SIG-M5 treated with dmso at 0.1 percent for 504 hours (cell line): Measurements from ENCODE around the gene PTPN1.
"Not testable (repeated sequence)": the region's sequence is repeated elsewhere in the genome, so short reads cannot be mapped to it uniquely, and the experiment has no call there.

Source experiments
- DNase-seq: peaks from one replicate; lab custom pipeline; 2025; ENCODE audit not compliant: unreplicated experiment; lab: John Stamatoyannopoulos, UW

Gene PTPN1

DNA sequence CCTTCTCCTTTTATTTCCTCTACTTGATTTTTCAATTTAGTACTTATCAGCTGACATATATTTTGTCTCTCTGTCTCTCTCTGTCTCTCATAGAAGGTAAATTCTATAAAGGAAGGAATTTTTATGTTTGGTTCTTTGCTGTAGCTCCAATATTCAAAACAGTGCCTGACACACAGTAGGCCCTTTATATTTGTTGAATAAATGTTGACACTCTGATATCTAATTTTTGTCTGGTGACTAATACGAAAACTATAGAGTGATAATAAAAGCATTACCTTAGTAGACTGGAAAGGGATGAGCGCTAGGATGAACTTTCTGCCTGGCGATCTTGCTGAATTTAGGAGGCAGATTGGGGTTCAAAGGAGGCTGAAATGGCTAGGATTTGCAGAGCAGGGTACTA, 42.8 kb downstream of the PTPN1 start:
- DNase-seq = no peak

DNA sequence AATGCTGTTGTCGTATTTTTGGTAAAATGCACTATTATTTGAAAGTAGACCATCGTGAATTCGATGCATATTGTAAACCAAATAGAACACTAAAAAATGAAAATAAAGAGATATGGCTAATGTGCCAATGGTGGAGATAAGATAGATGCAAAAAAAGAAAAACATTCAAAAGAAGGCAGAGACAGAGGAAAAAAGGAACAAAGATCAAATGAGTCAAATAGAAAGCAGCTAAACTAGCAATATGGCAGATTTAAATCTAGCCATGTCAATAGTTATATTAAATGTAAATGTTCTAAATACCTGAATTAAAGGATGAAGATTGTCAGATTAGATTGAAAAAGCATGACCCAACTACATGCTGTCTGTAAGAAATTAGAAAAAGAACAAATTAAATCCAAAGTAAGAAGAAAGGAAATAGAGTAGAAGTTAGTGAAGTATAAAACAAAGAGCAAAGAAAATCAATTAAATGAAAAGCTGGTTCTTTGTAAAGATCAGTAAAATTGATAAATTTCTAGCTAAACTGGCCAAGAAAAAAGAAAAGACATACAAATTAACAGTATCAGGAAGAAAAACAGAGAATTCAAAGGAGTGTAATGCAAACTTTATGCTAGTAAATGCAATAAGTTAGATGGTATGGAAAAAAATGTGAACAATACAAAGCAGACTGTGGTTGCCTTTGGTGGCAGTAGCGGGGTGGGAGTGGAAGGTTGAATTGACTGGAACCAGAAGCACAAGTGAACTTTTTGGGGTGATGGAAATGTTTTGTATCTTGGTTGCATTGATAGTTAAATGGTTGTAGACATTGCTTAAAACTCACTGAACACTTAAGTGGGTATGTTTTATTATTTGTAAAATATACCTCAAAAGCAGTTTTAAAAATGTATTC, 44.8 kb downstream of the PTPN1 start:
- peak; percentile 23 for DNase-seq

DNA sequence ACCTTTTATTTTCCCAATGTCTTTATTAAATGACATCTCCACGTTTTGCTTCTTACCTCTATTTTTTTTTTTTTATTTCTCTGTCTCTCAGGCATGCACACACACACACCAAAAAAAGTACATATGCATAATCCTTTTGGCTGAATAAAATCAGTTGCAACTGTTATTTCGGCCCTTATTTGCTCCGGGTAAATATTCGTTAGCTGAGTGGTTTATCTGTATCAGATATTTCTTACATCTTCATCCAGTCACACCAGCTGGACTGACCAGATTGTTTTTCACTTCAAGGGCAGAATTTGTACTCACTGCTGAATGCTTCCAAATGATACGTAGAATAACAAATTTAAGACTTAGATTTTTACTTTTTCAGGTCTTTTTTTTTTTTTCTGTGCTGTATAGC, 45.5 kb downstream of the PTPN1 start:
- no peak for DNase-seq

DNA sequence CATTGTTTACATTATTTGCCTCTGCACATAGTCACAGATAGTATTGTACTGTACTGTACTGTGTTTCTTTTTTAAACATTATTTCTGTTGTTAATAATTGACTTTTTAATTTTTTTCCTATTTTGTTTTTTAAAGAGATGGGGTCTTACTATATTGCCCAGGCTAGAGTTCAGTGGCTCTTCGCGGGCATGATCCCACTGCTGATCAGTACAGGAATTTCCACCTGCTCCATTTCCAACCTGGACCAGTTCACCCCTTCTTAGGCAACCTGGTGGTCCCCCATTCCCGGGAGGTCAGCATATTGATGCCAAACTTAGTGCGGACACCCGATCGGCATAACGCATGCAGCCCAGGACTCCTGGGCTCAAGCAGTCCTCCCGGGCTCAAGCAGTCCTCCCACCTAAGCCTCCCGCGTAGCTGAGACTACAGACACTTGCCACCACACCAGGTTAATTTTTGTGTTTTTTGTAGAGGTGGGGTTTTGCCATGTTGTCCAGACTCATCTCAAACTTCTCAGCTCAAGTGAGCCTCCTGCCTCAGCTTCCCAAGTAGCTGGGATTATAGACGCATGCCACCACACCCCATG, 47.5 kb downstream of the PTPN1 start:
- no peak for DNase-seq

DNA sequence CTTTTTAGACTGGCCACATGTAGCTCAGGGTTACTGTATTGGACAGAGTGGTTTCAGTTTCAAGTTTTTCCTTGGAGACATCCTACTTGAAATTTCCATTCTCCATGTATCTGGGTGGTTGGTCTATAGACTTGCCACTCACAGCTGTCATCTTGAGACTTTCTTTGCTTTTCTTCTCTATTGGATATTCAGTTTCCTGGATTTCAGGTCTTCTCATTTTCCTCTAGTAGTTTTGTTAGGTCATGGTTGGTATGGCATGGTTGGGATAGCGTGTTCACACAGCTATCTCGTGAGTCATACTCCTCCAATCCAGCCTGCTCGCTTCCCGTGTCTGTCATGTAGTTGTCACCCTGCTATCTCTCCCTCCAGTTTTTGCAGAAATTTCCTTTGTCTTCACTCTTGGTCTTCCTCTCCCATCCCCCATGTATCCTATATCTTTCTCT, 48.3 kb downstream of the PTPN1 start:
- no peak for DNase-seq

DNA sequence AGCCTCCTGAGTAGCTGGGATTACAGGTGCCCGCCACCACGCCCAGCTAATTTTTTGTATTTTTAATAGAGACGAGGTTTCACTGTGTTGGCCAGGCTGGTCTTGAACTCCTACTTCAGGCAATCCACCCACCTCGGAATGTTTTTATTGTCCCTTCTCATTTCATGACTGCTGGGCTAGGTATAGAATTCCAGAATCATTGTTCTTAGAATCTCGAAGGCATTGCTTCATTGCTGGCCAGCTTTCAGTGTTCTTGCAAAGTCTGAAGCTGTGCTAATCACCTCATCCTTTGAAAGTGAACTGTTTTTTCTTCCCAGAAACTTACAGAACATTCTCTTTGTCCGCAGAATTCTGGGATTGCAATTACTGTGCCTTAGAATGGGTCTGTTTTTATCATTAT, 49.0 kb downstream of the PTPN1 start:
- DNase-seq = no peak

DNA sequence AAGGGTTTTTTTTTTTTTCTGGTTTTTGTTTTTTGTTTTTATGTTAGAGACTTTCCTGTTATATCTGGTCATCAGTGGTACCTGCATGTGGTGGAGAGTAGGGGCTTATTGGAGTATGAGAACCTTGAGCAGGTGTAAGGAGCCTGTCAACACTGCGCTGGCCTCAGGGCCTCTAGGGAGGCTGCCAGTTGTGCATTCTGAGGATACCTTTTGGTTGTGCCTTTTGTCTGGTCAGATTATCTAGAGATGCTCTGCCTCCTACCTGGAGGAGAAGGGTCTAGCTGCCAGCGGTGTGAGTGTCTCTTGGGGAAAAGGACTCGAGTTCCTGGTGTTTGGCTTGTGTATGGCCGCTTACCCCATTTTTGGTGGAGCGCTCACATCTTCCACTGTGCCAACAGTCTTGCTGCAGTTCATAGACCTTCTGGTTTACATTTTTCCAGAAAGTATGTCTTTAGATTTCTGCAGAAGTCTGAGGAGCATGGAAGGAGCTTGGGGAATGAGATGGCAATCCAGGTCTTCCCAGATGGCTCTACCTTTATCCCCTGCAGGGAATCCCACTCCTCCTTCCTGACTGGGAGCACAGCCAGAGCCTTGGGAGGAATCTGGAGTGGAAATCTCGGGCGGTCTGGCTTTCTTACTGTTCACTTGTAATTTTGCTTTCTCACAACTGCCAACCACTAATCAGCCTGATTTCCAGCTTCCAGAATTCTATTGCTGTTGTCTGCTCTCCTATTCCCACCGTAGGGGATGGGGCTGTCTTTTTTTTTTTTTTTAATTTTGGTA, 49.9 kb downstream of the PTPN1 start:
- no peak for DNase-seq

DNA sequence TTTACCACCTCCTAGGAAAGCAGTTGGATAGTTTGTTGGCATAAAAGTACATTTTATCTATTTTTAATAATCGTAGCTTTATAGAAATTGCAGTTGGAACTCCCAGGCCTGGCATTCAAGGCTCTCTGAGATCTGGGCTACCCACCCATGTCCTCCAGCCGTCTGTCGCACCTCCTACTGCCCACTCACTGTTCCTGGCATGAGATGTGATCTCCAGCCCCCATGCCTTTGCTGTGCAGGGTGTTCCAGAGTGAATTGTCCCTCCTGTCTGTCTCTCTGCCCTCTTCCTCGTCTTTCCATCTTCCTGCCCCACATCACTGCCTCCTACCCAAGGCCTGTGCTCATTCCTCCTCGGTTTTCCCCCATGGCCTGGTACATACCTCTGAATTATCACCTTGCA, 50.7 kb downstream of the PTPN1 start:
- DNase-seq = no peak

DNA sequence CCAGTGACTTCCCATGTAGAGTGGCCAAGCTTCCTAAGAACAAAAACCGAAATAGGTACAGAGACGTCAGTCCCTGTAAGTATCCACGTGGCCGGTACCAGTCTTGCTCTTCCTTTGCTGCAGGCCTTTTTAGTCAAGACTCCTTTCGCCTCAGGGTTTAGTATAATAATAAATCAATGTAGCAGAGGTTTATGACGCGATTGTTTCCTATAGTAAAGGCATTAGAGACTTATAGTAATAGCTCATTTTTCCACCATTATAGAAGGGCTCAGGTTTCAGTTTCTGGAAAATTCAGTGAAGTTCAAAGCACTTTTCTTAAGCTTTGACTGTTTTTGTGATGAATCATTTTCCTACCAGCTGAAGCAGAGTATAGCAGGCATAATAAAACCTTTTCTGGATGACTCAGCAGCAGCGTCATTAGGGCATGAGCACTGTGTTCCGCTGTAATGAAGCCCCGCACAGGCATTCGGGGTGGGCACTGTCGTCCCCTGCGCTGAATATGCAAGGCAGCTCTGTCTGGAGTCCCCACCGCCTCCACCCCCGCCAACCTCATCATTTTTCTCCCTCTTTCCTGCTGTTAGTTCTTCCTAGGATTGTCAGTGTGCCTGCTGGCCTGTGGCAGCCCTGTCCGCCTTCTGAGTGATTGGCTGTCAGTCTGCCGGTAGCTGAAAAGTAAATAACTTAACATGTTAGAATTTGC, 51.3 kb downstream of the PTPN1 start:
- no peak for DNase-seq

DNA sequence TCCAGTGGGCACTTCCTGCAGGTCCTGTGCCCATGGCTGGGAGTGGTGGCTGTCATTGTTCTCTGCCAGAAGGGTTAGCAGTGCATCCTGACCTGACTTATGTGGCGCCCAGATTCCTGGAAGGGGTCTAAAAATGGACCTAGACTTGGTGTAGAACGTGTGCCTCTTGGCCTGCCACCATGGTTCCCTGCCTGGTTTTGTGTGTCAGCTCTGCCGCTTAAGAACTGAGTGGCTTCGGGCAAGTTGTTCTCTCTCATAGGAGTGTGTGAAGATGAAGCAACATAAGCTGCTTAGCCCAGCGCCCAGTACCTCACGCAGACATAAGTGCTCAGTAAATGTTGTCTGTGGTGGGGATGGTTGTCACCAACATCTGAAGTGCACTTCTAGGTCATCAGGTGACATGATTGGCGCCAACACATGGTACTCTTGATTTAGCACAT, 52.1 kb downstream of the PTPN1 start:
- no peak for DNase-seq

DNA sequence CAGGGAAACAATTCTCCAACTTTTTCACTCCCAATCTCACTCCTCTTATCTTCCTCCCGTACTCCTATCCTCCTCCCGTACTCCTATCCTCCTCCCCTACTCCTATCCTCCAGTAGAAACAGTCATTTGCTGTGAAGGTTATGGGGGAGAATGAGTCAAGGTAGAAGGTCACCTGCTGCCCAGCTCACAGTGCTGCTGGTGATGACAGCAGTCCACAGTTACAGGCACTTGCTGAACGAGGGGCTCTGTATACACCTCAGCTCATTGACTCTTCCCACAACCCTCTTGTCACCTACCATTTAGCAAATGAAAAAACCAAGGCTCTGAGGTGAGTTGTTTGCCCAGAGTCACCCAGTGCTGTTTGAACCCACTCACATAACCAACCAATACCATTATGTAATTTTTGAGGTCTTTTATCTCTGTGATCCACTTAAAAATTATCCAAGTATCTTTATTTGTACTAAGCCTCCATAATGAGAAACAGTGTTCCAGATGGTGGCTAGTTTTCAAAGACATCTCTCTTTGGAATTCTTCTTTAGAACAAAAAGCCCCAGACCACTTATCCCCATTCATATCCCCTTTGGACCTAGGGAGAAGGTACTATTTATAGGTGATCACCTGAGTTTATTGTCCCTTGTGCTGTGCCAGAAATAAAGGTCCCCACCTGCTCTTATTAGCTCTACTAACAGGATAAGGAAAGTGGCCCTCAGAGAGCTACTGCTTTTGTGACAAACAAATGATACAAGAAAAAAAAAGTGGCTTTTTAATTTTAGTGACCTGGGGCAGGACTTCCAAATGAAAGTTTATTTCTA, 53.2 kb downstream of the PTPN1 start:
- DNase-seq = no peak

DNA sequence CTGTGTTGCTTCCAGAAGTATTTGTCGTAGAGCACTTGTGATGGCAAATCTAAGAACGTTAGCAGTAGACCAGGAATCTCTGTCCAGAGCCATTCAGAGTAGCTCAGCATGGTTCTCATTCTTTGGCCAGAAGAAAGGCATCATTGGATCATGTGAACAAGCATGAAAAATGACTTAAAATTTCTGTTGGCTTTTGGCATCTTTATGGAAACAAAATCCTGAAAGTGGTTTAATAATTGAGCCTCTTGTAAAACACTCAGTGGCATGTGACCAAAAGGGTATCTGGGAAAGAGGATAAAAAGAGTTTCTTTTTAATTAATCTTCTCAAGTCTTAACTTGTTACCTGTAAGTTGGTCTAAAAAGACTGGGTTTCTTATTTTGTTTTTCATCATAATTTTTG, 55.2 kb downstream of the PTPN1 start:
- DNase-seq = no peak

DNA sequence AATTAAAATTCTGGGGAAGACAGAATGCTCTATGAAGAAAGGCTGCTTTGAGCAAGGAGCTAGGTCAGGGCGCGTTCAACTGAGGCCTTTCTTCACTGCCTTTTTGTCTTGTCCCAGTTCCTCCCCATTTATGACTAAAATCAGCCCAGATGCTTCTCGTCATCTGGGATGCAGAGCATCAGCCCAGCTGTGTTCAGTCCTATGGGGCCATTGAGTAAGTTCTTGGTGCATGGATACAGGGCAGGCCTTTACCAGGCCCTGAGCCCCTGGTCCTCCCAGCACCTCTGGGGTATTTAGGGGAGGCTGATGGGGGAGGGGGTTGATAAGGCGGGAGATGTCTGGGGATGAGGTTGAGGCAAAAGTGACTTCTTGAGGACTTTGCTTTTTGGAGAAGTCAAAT, 55.7 kb downstream of the PTPN1 start:
- DNase-seq = no peak

DNA sequence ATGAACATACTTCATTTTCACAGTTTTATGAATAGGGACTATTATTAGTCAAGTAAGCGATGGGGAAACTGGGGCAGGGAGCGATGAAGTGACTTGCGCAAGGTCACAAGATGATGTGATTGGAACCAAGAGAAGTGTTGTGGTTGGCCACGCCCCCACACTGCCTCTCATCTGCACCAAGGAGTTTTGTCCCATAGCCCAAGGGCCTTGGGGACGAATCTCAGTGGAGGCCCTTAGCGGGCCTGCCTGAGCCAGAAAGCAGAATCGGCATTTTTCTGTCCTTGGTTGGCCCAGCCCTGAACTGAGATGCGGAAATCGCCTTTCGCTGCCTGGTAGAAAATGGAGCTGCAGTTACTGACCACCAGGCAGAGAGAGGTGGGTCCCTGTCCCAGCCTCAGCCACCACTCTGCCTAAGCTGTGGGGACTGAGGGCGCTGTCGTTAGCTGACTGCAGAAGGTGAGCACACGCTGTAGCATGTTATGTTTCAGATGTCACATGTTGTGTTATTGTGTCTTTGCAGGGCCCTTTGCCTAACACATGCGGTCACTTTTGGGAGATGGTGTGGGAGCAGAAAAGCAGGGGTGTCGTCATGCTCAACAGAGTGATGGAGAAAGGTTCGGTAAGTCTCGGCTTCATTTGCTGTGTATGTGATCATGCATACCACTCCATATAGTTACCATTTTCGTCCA, 57.8 kb downstream of the PTPN1 start:
- DNase-seq = no peak

DNA sequence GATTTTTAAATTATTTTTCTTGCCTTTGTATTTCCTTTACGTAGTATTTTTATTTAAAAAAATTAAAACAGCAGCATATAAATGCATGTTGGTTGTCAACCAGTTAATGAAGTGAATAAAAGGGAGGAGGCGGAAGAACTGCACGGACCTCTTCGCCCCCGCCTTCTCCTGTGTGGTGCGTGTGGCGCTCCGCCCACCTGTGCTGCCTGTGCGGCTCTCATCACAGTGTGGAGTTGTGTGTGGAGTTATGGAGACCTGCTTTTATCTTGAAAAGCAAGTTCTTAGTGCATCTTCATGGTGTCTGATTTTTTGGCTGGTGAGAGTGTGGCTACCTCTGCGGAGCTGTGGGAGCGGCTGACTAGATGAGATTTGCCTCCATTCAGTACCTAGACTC, 58.4 kb downstream of the PTPN1 start:
- no peak for DNase-seq

DNA sequence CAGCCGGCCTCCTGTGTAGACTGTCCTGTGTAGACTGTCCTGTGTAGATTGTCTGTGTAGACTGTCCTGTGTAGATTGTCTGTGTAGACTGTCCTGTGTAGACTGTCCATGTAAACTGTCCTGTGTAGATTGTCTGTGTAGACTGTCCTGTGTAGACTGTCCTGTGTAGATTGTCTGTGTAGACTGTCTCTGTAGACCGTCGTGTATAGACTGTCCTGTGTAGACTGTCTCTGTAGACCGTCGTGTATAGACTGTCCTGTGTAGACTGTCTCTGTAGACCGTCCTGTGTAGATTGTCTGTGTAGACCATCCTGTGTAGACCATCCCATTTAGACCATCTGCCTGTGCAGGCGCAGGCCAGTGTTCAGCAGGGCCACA, 59.3 kb downstream of the PTPN1 start:
- not testable (repeated sequence) for DNase-seq

DNA sequence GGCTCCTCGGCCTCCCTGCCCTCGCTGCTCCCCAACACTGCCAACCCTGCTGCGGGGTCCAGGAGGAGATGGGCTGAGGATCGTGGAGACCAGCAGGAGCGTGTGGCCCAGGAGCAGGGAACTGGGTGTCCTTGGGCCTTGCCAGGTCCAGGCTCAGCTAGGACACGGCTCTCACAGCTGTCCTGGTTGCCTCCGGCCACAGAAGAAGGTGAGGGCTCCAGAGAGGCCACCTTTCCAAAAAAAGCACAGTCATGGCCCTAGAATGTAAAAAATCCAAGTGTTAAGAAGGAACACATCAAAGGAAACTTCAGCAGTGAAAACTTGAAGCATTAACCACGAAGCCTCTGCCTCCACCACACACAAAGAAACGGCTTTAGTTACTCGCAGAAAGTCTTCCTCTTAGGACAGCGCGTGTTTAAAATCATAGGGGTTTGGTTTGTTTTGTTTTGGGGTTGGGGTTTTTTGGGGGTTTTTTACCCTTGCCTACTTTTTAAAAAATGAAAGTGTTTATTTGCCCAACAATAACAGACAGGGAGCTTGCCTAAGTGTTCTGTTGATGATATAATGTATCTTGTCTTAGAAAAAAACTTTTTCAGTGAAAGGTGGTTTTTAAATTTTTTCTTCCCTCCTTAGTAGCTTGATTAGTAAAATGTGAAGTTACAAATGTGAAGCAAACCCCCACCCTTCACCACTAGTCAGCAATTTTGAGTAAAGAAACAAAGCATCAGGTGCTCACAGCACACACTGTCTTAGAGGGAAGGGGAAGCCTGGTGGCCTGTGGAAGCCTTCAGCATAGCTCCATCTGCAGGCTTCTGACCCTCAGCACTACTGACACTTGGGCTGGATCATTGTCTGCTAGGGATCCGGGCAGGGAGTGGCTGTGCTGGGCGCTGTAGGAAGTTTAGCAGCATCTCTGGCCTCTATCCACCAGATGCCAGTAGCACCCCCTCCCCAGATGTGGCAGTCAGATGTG, 60.0 kb downstream of the PTPN1 start:
- peak; percentile 63 for DNase-seq

DNA sequence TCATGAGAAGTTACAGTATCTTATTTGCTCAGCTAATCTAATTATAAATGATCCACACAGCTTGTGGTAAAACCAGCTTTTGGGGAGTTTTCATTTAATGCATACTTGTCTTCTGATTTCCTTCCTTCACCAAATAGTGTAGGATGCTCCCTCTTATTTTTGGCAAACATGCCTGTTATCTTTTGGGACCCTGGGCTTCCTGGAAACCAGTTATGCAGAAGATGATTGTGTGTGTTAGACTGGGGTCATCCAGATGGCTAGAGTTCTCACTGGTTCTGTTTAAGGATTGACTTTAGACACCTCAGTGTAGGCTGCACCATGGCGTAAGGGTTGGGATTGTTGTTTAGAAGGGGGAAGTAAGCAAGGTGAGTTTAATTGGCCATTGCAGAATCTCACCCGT, 61.3 kb downstream of the PTPN1 start:
- no peak for DNase-seq
